ENCODE measurements around the gene CACNB2. TPM values are rescaled to one million over a fixed set of nuclear protein-coding genes. Genes with fewer than 3 reads are reported as not detected.

CACNB2 gene
- total RNA-seq, 2 donors from 2014 or later, result not detected

DNA sequence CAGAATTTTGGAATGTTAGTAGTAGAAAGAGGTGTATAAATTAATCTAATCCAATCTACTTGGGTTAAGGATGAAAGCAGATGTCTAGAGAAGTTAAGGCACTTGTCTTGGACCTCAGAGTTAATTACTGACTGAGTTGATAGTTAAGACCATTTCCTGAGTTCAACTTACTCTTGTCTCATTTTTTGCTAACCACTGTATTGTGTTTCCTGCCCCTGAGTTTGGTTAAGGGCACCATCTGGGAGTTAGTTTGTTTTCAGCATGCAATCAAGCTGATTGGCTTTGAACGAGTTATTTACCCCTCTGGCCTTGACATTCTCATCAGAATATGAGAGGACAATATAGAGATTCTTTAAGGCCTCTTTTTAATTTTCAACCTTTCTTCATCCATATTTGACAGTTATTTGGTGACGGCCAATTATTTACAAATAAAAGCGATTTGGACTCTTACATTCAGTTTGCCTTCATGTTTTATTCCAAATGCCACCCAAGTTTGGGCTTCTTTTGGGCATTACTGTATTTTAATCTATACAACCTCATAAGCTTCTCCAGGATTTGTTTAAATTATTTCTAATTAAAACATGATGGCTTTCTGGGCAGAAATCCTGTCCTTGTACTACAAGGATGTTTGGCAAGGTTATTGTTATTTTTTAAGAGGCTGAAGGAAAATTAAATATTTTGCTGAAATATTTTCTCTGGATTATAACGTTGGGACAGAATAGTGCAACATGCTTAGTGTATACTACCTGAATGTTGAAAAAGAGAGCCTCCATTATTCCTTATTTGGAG is 225.0 kb downstream of the CACNB2 start:
- no peak for ATAC-seq (replicated peaks in 1 of 2)
- Mint-ChIP-seq H3K4me1 (ENCODE audit: low read depth) (no peaks in the 10 kb centered on the region), H3K36me3 (ENCODE audit: insufficient read depth in 2 of 2) (no peaks in the 10 kb centered on the region), H3K27me3 (ENCODE audit: low read depth) (no peaks in the 10 kb centered on the region), H3K27ac (no peak overlapping the region), H3K9me3 (no peaks in the 10 kb centered on the region), H3K4me3 (no peak overlapping the region)
- DNase-seq, result no peak

GRCh38 chr10:18367840-18368239 is 227.6 kb downstream of the CACNB2 start:
- no peak overlapping the region for H3K4me3 Mint-ChIP-seq
- ATAC-seq (replicated peaks in 1 of 2), result no peak
- no peaks in the 10 kb centered on the region for H3K36me3 Mint-ChIP-seq (ENCODE audit: insufficient read depth in 2 of 2)

GRCh38 chr10:18368273-18368672 is 228.0 kb downstream of the CACNB2 start:
- DNase-seq, result no peak
- H3K27ac Mint-ChIP-seq, result no peak overlapping the region
- H3K27me3 Mint-ChIP-seq (ENCODE audit: low read depth), result no peaks in the 10 kb centered on the region
- ATAC-seq (replicated peaks in 1 of 2), result no peak
- H3K4me1 Mint-ChIP-seq (ENCODE audit: low read depth), result no peaks in the 10 kb centered on the region
- no peaks in the 10 kb centered on the region for H3K9me3 Mint-ChIP-seq
- no peaks in the 10 kb centered on the region for H3K36me3 Mint-ChIP-seq (ENCODE audit: insufficient read depth in 2 of 2)
- no peak overlapping the region for H3K4me3 Mint-ChIP-seq

More at GRCh38 chr10:18367840-18368239, 227.6 kb downstream of the CACNB2 start:
- no peak overlapping the region for H3K27ac Mint-ChIP-seq
- DNase-seq, result no peak
- no peaks in the 10 kb centered on the region for H3K4me1 Mint-ChIP-seq (ENCODE audit: low read depth)
- H3K27me3 Mint-ChIP-seq (ENCODE audit: low read depth), result no peaks in the 10 kb centered on the region
- H3K9me3 Mint-ChIP-seq, result no peaks in the 10 kb centered on the region

DNA sequence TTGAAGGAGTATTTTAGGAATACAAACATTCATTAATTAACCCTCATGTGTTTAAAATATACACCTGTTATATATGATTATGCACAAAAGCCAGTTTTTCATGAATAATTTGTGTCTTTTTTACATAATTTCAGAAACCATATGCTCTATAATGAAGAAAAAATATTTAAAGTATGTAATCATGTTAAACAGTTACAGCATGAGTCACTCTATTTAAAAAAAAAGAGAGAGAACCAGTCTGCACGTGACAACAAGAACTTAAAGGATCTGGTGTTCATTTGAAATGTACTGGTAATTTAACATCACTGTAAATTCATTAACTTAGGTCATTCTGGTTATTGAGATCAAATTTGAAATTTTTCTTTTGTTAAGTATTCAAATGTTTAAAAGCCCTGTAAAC is 228.5 kb downstream of the CACNB2 start:
- Mint-ChIP-seq H3K9me3 (no peaks in the 10 kb centered on the region), H3K27me3 (ENCODE audit: low read depth) (no peaks in the 10 kb centered on the region), H3K27ac (no peak overlapping the region), H3K4me3 (no peak overlapping the region), H3K36me3 (ENCODE audit: insufficient read depth in 2 of 2) (no peaks in the 10 kb centered on the region), H3K4me1 (ENCODE audit: low read depth) (no peaks in the 10 kb centered on the region)
- ATAC-seq (replicated peaks in 1 of 2) (no peak), DNase-seq (no peak)

- H3K4me3 Mint-ChIP-seq, result no peak overlapping the region
- H3K27me3 Mint-ChIP-seq (ENCODE audit: low read depth), result no peaks in the 10 kb centered on the region
- H3K36me3 Mint-ChIP-seq (ENCODE audit: insufficient read depth in 2 of 2), result no peaks in the 10 kb centered on the region
- H3K9me3 Mint-ChIP-seq, result no peaks in the 10 kb centered on the region
- ATAC-seq (replicated peaks in 1 of 2), result no peak
- H3K4me1 Mint-ChIP-seq (ENCODE audit: low read depth), result no peaks in the 10 kb centered on the region
- no peak overlapping the region for H3K27ac Mint-ChIP-seq
- DNase-seq, result no peak
These were observed 229.7 kb downstream of the CACNB2 start for GRCh38 chr10:18369859-18370473.

DNA sequence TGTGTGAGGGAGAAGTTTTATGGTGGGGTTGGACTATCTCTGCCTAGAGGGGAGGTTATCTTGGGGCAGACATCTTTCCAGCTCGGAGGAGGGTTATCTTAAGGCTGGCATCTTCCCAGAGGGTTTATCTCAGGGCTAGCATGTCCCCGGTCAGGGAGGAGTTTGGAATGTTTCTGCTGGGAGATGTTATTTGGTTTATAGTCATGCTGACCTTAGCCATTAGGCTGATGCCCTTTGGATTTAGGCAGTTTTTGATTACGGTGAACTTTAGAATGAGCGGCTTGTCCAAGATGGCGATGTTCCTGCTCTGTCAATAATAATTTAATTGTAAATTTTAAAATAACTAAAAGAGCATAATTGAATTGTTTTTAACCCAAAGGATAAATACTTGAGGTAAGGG is 236.4 kb downstream of the CACNB2 start:
- no peaks in the 10 kb centered on the region for H3K27me3 Mint-ChIP-seq (ENCODE audit: low read depth)
- H3K27ac Mint-ChIP-seq, result no peak overlapping the region
- ATAC-seq (replicated peaks in 1 of 2), result no peak
- H3K36me3 Mint-ChIP-seq (ENCODE audit: insufficient read depth in 2 of 2), result no peaks in the 10 kb centered on the region
- H3K4me1 Mint-ChIP-seq (ENCODE audit: low read depth), result no peaks in the 10 kb centered on the region
- DNase-seq, result no peak
- H3K4me3 Mint-ChIP-seq, result no peak overlapping the region
- no peaks in the 10 kb centered on the region for H3K9me3 Mint-ChIP-seq

DNA sequence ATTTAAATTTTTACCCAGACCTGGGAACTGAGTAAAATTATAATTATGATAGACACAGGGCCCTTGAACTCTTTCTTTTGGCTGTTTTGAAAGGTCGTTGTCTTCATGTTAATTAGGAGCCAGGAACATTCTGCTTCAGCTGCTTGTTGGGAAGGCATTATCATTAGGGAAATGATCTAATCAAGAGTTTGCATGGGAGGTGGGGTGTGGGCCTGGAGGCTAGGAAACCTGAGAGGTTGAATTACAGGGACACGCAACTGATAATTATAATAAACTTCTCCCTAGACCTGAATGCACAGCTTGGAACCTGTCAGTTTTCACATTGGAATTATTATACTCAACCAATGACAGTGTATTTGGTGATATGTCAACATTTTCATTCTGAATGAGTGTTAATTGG is 237.7 kb downstream of the CACNB2 start:
- H3K9me3 Mint-ChIP-seq, result no peaks in the 10 kb centered on the region
- no peak for DNase-seq
- H3K27me3 Mint-ChIP-seq (ENCODE audit: low read depth), result no peaks in the 10 kb centered on the region
- no peak for ATAC-seq (replicated peaks in 1 of 2)
- H3K36me3 Mint-ChIP-seq (ENCODE audit: insufficient read depth in 2 of 2), result no peaks in the 10 kb centered on the region
- no peaks in the 10 kb centered on the region for H3K4me1 Mint-ChIP-seq (ENCODE audit: low read depth)
- H3K27ac Mint-ChIP-seq, result no peak overlapping the region
- H3K4me3 Mint-ChIP-seq, result no peak overlapping the region

- Mint-ChIP-seq H3K4me1 (ENCODE audit: low read depth) (no peaks in the 10 kb centered on the region), H3K36me3 (ENCODE audit: insufficient read depth in 2 of 2) (no peaks in the 10 kb centered on the region), H3K27me3 (ENCODE audit: low read depth) (no peaks in the 10 kb centered on the region), H3K27ac (no peak overlapping the region), H3K4me3 (no peak overlapping the region), H3K9me3 (no peaks in the 10 kb centered on the region)
- DNase-seq (no peak), ATAC-seq (replicated peaks in 1 of 2) (no peak)
These were observed 238.5 kb downstream of the CACNB2 start for GRCh38 chr10:18378766-18379165.

- Mint-ChIP-seq H3K4me1 (ENCODE audit: low read depth) (no peaks in the 10 kb centered on the region), H3K27me3 (ENCODE audit: low read depth) (no peaks in the 10 kb centered on the region), H3K27ac (no peak overlapping the region), H3K36me3 (ENCODE audit: insufficient read depth in 2 of 2) (no peaks in the 10 kb centered on the region), H3K9me3 (no peaks in the 10 kb centered on the region), H3K4me3 (no peak overlapping the region)
- DNase-seq (no peak), ATAC-seq (replicated peaks in 1 of 2) (no peak)
These were observed 241.5 kb downstream of the CACNB2 start for GRCh38 chr10:18381679-18382078.

DNA sequence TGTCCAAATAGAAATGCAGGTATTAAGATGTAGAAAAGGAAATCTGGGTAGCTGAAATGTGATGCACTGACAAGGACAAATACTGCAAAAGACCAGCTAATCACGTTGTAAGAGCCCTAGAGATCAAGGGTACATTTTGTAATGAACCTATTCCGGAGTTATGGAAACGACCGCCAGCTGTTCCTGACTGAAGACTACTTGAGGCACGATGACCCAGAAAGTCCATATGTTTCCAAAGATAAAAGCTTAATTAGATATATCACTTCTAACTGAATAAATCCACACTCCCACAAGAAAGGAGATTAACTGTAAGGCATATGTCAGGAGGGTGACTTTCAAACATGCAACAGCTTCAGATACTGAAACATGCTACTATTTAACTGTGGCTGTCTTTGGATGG is 257.7 kb downstream of the CACNB2 start:
- H3K9me3 Mint-ChIP-seq, result no peaks in the 10 kb centered on the region
- H3K27ac Mint-ChIP-seq, result no peak overlapping the region
- H3K27me3 Mint-ChIP-seq (ENCODE audit: low read depth), result peaks cover 14% of the 10 kb centered on the region
- H3K36me3 Mint-ChIP-seq (ENCODE audit: insufficient read depth in 2 of 2), result no peaks in the 10 kb centered on the region
- DNase-seq (no peak), ATAC-seq (replicated peaks in 1 of 2) (no peak)
- no peak overlapping the region for H3K4me3 Mint-ChIP-seq
- no peaks in the 10 kb centered on the region for H3K4me1 Mint-ChIP-seq (ENCODE audit: low read depth)

DNA sequence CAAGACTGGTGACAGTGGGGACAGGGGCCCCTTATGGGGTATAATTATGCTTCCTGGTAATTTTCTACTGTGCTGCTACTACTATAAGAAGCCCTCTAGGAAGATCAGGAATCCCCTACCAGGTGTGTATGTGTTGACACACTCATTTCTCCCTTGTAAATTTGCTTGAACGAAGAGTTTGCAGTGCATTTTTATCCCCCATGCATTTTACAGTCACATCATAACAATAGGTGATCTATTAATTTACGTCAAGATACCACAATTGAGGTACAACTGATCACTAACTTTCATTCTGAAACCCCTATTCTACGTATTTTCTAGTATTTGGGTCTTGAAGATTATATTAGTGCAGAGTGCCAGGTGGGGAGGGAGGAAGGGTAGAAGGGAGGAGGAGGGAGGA is 258.9 kb downstream of the CACNB2 start:
- H3K9me3 Mint-ChIP-seq, result no peaks in the 10 kb centered on the region
- no peak for DNase-seq
- H3K27ac Mint-ChIP-seq, result no peak overlapping the region
- H3K27me3 Mint-ChIP-seq (ENCODE audit: low read depth), result peaks cover 14% of the 10 kb centered on the region
- no peaks in the 10 kb centered on the region for H3K36me3 Mint-ChIP-seq (ENCODE audit: insufficient read depth in 2 of 2)
- H3K4me3 Mint-ChIP-seq, result no peak overlapping the region
- no peak for ATAC-seq (replicated peaks in 1 of 2)
- H3K4me1 Mint-ChIP-seq (ENCODE audit: low read depth), result no peaks in the 10 kb centered on the region

GRCh38 chr10:18400201-18400905 is 260.1 kb downstream of the CACNB2 start:
- ATAC-seq (replicated peaks in 1 of 2) (peak in 1 of 2 donors; percentile 44), DNase-seq (peak in 1 of 2 donors; percentile 2)
- Mint-ChIP-seq H3K27ac (no peak overlapping the region), H3K4me3 (peak overlapping the region; percentile 63 to 73), H3K4me1 (ENCODE audit: low read depth) (no peaks in the 10 kb centered on the region), H3K9me3 (no peaks in the 10 kb centered on the region), H3K27me3 (ENCODE audit: low read depth) (peaks cover 14% of the 10 kb centered on the region), H3K36me3 (ENCODE audit: insufficient read depth in 2 of 2) (no peaks in the 10 kb centered on the region)

- DNase-seq (no peak), ATAC-seq (replicated peaks in 1 of 2) (no peak)
- Mint-ChIP-seq H3K36me3 (ENCODE audit: insufficient read depth in 2 of 2) (no peaks in the 10 kb centered on the region), H3K27ac (no peak overlapping the region), H3K27me3 (ENCODE audit: low read depth) (peaks cover 14% of the 10 kb centered on the region), H3K4me3 (peak overlapping the region; percentile 63 to 73), H3K4me1 (ENCODE audit: low read depth) (no peaks in the 10 kb centered on the region), H3K9me3 (no peaks in the 10 kb centered on the region)
These were observed 260.7 kb downstream of the CACNB2 start for GRCh38 chr10:18400906-18401245.

All from activated T-cell treated with anti-CD3 and anti-CD28 coated beads, Interleukin-2, amount 50 U/mL, for 72 hours (primary cell).